ENCODE measurements around the gene VEGFA.
A peak's percentile ranks its signal among the peaks of the same experiment; 100 is the strongest.

The VEGFA gene

DNA sequence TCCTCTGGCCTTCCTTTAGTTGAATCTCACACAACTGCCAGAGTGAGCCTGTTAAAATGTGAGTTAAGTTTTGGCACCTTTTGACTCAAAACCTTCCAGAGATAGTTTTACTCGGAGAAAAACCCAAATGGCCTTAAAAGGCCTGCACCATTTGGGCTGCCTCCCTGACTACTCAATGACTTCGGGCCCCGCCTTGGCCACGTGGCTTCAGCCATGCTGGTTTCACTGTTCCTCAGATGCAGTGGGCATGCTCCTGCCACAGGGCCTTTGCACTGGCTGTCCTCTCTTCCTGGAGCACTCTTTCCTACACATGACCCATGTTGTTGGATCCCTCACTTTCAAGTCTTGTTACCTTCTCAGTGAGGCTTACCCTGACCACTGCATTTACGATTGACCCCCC is 18.3 kb downstream of the VEGFA start:
- DNase-seq: no peak

DNA sequence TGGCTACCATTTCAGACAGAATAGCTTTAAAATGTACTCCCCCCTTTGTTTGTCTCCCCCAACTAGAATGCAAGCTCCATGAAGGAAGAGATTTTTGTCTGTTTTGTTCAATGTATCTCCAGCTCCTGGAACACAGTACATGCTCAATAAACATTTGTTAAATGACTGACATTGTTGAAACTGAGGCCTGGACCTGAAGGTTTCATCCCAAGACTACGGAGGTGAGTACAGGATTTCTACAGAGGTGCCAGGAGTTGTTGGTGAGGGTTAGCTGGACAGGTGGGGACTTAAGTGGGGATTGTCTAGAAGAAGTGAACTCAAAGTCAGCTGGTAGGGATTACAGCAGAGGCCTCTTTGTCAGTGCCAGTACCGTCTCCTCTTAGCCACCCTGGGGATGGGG is 19.4 kb downstream of the VEGFA start:
- DNase-seq: no peak

DNA sequence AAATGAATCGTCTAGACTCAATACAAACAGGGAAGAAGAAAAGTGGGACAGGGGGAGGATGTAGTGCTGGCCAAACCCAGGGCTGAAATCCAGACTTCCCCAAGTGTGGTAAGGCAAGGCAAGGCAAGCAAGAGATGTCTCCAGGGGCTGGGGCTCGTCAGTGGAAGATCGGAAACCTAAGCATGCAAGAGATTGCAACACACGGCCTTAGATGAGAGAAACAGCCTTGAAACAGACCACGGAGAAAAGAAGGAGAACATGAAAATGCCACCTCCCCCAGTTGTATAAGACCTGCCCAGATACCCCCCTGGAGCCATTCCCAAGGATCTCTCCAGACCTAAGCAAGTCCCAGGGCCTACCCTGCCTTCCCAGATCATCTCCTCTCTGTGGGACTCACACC is 20.0 kb downstream of the VEGFA start:
- DNase-seq: no peak

DNA sequence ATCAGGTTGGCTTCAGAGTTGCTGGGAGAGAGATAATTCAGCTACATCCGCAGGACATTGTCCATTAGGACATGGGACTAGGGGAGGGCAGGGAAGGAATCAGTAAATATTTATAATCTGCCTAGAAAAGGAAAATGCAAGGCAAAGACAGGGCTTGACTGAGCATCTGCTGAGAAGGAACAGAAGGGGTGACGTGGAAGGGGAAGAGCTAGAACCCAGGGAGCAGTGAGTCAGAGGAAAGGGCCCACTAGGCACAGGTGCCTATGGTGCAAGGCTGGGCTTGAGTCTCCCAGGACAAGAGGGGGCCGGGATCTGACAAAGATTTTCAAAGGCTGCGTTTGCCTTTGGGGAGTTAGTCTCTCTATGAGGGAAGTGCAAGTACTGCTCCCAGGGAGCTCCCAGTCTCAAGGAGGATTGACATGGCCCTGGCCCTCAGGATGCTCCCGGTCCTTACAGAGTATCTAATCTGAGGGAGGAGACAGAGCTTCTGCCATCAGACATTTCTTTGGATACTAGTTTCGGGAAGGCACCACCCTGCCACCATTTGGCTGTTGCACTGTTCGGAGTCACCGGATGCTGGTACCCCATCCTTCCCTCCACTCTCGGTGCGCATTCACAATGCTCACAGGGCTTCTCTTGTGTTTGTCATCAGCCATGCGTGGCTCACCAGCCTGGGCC is 21.9 kb downstream of the VEGFA start:
- no peak for DNase-seq

DNA sequence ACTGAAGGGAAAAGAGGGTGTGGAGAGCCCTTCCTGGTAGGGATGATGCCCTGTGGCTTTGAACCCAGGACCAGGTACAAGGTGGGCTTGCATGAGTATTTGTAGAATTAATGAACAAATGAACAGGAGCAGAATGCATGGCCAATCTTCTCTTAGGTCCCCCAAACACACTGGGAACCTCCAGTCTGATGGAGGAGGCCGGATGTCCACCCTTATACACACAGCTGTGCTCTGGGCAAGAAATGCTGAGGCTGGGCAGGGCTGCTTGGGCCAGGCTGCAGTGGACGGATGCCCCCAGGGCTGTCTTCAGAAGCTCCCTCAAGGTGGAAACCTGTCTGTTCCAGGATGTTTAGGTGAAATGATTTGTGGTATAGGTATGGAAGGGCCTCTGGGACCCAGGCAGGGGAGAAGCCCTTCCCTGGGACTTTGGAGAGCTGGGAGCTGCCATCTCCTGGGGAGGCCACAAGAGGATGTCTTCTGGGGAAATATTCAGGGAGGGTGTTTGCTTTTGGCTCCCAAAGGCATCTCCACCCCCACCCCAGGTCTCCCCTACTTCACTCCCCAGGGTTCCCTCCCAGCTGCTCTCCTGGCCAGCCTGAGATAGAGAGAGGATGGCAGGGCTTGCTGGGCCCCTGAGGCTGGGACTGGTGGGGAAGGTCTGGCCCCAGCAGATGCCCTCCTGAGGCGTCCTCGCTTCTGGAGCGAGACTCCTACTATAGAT is 23.3 kb downstream of the VEGFA start:
- no peak for DNase-seq

DNA sequence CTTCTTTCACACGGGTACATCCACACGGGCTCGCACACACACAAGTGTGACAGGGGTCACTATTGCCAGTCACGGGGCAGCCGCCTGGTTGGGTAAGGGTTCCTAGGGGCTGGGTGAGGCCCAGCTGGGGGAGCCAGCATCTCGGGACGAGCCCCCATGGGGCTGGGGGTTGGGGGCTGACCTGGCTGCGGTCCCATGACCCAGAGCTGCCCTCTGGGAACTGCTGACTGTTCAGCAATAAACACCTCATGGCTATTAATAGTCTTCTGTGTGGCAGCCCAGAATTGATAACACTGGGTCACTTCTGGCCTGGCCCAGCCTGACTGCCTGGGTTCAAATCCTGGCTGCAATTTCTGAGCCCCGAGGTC is 23.8 kb downstream of the VEGFA start:
- DNase-seq: no peak

DNA sequence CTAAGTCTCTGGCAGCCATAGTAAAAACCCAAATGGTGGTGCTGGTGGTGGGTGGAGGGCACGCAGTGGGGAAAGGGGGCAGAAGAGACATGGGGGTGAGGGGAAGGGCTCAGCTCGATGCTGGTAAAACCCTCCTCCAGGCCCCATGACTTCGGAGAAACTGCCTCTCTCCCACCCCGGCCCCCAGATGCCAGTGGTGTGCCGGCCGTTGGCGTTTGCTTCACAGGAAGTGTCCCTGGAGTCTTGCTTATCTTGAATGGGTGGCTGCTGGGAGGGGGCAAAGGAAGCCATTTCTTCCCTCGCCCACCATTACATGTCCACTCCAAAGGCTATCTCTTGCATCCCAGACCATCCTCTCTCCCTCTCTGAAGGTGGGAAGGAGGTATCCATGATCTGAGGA is 25.4 kb downstream of the VEGFA start:
- DNase-seq: no peak

DNA sequence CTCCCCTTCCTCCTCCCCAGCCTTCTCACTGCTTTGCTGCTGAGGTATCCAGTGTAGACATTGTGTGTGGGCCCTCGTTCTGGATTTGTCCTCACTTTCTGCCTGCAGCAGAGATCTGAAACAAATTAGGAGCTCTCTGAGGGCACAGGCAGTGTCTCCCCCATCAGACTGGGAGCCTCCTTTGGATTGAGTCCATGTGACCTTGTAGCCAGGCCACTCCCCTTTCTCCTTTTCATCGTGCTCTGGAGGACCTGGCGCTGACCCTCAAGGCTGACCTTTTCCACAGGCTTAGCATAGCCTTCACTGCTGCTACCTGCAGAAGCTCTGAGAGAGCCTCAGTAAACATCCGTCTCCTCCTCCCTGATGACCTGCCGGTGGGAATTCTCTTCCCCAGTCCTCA is 26.2 kb downstream of the VEGFA start:
- DNase-seq: no peak

DNA sequence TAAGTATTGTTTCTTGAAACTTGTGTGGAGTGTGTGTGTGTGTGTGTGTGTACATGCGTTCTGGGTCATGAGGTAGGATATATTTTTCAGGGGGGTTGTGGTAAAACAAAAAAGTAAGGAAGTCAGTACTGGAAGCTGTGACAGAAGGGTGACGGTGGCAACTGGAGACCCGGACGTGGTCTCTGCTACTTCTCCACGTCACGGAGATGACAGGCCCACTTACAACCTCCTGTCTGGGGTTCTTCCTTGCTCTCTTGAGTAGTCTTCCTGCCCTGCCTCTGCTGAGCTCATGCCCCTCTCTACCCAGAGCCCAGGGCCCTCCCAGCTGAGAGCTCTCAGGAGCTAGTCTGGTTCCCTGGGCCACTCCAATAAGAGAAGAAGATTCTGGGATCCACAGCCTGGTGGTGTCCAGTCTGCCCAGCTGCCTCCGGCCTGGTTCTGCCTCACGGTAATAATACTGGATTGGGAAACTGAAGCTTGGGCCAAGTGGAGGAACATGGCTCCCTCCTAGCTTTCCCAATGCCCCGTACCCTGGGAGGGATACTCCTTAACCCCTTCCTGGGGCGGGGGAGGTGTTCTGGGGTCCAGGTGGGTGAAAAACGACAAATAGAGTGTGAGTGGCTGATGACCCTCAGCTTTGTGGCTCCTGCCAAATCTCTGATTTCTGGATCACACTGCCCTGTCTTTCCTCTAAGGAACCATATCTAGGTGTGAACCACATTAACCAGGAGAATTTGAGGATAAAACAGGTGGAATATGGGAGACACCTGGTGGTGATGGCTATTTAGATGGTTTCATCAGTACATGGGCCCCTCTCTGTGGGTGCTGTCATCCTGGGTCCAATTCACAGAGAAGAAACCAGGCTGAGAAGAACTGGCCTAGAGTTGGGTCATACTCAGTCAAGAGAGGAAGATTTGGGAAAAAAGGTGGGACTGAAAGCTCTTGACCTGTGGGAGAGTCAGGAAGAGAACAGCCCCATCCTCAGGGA is 27.2 kb downstream of the VEGFA start:
- DNase-seq: no peak

DNA sequence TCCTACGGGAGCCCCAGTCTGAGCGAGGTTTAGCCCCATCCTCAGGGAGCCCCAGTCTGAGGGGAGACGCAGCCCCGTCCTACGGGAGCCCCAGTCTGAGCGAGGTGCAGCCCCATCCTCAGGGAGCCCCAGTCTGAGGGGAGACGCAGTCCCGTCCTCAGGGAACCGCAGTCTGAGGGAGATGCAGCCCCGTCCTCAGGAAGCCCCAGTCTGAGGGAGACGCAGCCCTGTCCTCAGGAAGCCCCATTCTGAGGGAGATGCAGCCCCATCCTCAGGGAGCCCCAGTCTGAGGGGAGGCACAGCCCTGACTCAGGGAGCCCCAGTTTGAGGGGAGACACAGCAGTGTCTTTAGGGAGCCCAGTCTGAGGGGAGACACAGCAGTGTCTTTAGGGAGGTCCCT is 27.9 kb downstream of the VEGFA start:
- DNase-seq: no peak

DNA sequence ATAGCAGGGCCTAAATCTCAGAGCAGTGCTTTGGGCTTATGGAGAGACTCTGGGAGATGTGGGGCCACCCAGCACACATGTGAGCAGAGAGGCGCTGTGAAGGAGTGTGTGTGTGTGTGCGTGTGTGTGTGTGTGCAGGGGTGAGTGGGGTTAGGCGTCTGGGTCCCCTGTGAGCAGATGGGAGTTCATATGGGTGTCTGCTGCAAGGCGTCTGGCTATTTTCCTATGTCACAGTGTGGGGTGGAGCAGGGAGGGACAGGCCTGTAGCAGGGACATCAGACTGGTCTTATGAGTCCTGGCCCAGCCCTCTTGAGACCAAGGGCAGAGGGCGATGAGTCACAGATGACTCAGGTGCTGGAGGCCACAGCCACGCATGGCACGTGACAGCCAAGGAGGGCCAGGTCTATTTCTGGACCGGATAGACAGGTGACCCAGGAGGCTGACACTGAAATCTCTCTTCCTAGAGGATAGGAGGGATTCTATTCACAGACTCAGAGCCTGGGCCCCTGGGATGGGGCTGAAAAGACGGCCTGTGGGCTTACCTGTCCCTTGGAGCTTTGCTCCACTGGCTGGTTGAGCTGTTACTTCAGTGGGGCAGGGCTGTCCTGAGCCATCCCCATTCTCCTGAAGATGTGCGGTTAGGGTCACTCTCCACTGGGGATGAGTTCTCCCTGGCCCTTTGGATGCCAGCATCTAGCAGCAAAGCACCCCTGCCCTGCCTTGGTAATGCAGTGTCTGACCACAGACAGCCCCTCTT is 28.9 kb downstream of the VEGFA start:
- peak; percentile 33 for DNase-seq

DNA sequence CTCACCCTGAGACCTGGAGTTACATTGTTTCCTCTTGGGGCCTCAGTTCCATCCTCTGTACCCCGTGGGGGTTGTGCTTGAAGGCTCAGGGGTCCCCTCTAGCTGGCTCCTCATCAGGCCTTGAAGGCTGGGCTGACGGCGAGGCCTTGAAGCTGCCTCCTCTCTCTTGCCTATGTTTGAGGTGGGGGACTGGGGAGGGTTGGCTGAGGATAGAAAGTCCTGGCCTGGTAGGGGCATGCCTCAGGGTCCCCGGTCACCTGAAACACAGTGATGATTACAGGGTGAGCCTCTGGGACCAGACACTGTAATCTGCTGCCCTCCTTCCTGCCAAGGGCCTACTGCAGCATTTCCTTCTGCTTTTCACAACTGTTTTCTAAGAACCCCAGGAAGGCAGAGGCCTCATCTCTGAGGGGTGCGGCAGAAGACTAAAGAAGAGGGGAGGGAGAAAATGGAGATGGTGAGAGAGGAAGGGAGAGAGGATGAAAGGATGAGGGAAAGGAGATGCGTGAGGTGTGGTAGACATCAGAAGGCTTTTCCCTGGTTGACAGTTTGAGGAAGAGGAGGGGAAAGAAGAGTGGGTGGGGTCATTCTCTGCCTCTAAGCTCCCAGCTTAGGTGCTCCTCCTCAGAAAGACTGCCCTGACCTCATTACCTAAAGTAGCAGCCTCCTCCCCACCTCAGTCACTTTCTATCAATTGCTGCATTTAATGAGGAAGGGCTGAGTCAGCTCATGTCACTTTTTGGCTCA is 29.7 kb downstream of the VEGFA start:
- DNase-seq: no peak

DNA sequence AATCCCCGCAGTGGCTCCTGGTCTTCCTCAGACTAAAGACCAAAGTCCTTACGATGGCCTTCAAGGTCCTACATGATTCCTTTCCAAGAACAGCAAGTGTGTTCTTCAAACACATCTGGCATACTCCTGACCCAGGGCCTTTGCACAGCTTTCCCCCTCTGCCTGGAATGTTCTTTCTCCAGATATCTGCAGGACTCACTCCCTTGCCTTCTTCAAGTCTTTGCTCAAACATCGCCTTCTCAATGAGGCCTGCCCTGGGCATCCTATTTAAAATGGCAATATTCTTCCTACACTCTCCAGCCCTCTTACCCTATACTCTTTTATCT is 30.2 kb downstream of the VEGFA start:
- no peak for DNase-seq

DNA sequence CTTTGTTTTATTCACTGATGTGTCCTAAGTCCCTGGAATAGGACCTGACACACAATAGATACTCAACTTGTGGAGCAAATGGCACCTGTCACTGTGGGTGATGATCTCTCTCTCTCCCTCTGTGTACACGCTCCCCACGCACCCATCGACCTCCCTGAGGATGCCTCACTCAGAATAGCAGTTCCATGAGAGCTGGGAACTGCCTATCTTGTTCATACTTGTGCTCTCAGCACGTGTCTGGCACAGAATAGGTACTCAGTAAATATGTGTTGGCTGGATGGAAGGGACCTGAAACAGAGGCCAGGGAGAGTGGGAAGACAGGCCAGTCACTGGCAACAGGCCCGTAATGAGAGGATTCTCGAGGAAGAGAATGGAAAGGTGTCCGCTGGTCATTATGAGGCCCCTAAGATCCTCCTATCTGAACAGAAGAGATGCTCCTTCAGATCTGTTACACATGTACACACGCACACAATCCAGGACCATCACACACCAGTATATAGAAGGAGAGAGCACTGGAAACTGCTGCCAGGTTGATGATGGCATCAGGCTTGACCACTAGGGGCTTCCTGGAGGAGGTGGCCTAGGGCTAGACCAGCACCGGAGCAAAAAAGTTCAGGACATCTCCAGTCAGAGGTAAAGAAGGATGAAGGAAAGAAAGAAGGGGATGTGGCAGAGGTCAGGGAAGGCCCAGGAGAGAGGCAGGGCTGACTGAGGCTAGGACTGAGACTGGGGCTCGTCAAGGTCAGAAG is 30.9 kb downstream of the VEGFA start:
- no peak for DNase-seq

DNA sequence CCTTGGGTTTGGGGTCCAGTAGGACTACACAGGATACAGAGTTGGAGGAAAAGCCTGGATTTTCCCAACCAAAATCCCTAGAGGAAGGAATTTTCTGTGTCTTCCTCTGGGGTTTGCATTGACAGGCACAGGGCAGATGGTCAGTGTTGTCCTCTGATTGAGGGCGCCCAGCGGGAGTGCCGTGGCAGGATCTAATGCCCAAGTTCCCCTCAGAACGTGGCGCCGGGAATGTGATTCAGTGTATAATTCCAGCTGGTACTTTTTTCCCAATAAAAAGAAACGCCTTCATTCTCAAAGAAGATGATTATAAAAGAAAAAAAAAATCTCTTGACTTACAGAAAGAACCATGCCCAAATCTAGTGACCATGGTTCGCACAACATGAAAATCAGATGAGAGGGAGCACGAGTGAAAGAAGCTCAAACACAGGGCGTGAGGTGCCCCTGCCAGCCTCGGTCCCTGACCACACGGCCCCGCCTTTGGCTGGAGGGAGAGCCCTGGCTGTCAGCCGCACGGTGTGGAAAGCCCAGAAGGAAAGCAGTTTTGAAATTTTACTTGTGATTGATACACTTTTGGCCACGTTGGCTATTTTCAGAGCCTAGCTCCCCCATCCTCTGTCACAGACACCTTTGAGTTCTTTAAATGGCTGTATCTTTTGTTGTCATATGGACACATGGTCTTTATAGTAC is 31.6 kb downstream of the VEGFA start:
- DNase-seq: no peak

DNA sequence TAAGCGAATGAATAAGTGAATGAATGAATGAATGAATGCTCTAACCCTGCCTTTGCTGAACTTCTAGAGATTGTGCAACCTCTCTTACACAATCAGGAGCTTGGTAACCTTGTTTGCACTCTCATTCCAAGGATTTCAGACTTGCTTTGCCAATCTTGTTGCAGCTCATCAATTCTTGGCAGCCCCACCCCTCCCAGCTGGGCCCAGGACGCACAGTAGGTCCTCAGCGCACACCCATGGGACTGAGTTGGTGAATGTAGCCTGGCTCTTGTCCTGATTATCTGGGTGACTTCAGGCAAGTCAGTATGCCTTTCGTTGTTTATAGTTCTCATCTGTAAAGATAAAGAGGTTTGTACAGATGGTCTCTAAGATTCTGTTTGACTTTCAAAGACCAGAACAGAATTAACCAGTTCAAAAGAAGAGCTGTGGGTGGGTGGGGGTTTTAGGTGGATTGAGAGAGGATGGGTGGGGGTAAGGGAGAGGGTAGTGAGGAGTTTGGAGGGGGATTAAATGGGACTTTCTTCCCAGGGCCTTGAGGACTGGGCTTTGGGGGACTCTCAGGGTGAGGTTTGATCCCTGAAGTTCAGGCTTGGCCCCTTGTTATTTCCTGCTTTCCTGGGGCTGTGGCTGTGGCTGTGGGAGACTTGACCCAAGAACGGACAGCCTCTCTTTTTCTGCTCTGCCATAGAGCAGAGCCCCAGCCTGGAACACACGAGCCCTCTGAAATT is 33.2 kb downstream of the VEGFA start:
- no peak for DNase-seq

DNA sequence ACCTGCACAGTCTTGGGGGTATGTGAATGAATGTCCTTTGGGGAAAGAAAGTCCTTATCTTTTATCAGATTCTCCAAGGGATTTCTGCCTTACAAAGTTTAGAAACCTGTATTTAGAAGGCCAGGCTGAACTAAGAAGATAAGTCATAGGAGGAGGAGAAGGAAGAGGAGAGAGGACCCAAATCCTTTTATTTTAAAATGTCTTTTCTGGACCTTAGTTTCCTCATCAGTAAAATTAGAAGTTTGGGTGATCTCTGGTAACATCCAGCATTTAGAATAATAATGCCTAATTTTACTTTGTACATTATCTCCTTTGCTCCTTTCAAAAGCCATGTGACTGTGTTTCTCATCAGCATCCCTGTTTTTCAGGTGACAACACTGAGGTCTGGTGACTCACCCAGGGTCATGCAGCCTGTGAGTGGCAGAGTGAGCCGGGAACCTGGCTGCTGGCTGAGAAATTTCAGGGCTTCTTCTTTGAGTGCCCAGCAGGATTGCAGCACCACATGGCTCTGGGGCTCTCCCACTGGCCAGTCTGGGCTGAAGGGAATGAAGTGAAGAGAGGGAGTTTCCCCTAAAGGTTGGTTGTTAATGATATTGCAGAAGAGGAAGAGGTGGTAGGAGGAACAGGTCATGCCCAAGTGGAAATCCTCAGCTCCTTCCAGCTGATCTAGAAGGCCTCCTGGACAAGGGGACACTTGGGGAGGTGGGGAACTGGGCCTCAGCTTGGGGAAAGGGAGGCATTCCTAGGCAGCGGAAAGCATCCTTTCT is 34.0 kb downstream of the VEGFA start:
- peak; percentile 34 for DNase-seq

DNA sequence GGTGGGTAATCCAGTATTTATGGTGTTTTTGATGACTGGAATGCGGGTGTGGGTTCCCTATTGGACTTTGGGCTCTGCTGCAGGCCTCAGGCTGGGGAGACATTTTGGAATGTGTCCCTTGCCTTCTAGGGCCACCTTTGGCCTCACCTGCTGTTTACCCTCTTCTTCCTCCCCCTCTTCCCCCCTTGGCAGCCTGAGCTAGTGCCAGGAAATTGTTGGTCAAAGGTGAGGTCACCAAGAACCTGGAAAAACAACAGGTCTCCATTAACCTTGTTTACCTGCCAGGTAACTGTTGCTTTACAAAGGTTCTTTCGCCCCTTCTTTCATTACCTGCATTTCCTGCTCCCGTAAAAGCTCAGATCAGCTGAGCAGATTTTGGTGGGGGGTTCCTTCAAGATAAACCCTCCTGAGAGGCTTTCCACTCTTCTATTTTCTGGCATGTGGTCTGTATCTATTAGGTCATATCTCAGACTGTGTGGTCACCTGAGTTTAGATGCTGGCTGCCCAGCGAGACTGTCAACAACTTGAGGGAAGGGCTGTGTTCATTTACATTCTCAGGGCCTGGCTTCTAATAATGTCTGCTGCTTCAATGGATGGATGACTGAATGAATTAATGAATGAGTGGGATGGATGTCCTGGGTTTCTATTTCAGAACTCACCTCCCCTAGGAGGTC is 34.7 kb downstream of the VEGFA start:
- no peak for DNase-seq

DNA sequence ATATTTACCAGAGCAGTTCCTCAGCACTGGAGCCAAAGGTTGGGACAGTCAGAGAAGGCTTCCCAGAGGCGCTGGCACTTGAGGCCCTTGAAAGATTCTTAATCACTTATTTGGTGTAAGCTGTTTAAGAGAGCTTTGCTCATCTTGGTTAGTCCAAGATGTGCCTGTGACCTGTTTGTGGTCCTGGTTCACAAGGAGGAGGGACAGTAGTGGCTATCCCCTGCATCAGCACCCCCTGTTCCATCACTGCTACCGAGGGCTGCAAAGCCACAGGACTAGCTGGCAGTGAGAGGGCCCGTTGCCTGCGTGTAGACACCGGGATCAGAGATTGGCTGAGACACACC is 35.7 kb downstream of the VEGFA start:
- no peak for DNase-seq
